Upper lobe of left lung (tissue), 4 donors: Measurements from ENCODE around the gene FMR1.

Source experiments
- POLR2AphosphoS5 ChIP-seq, 2 donors: sonication (generic); formaldehyde crosslinking; IDR thresholded peaks; one replicate each; pipeline ENCODE4 v1.5.1; 2017; ENCODE audit warnings: antibody characterized with exemption in 2 of 2
- TF ChIP-seq, protein P1 (sequence below), 6 experiments: fragments of 450-650 bp in 4 of 6; fragments of 200-600 bp in 2 of 6; sonication (generic) in 2 of 6; IDR thresholded peaks; one replicate each; pipeline ENCODE4 v1.5.1; 2016 to 2019; ENCODE audit warnings: antibody characterized with exemption in 6 of 6

DNA sequence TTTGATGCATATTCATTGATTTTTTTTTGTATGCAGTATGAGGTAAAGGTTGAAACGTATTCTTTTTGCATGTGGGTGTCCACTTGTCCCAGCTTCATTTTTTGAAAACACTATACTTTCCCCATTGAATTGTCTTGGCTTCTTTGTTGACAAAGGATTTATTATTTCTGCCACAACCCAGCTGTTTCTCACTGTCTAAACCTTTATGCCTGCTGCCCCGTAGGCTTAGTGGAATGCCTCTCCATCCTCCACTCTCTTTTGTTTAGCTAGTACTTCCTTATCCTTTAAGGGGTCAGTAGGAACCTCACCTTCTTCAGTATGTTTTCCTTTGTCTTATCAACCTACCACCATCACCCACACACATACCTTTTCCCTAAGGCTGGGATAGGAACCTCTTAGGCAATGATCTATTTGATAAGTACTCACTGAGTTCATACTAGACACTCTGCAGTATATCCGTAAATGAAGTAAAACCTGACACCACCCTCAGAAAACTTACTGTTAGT is 8.5 kb downstream of the FMR1 start:
- TF ChIP-seq, protein P1, sequence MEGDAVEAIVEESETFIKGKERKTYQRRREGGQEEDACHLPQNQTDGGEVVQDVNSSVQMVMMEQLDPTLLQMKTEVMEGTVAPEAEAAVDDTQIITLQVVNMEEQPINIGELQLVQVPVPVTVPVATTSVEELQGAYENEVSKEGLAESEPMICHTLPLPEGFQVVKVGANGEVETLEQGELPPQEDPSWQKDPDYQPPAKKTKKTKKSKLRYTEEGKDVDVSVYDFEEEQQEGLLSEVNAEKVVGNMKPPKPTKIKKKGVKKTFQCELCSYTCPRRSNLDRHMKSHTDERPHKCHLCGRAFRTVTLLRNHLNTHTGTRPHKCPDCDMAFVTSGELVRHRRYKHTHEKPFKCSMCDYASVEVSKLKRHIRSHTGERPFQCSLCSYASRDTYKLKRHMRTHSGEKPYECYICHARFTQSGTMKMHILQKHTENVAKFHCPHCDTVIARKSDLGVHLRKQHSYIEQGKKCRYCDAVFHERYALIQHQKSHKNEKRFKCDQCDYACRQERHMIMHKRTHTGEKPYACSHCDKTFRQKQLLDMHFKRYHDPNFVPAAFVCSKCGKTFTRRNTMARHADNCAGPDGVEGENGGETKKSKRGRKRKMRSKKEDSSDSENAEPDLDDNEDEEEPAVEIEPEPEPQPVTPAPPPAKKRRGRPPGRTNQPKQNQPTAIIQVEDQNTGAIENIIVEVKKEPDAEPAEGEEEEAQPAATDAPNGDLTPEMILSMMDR (IDR thresholded peaks at IDR 0.05), result no peak
- TF ChIP-seq POLR2AphosphoS5 (IDR thresholded peaks at IDR 0.05), result no peak
